ENCODE measurements around the gene MYCBP2. TPM values are rescaled to one million over a fixed set of nuclear protein-coding genes. Genes with fewer than 3 reads are reported as not detected.

MYCBP2 gene
- total RNA-seq, 1 donor from 2014 or later, result 191 TPM

DNA sequence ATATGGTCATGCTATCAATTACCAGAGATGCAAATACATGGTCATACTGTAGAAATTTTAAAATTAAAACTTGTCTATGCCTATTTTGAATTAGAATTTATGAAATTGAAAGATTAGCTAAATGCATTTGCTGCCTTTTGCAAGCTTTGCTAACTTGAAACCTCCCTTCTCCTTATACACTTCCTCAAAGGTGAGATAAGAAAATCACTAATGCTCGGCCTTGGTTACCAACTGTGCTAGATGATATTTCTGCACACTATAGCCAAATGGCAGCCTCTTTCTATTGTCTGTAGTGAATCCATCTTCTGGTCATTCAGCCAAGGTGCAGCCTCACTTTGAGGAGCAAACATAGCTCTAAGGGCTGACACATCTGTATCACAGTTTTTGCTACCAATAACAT lies 31.1 kb upstream of the MYCBP2 start:
- TF ChIP-seq, protein P1, sequence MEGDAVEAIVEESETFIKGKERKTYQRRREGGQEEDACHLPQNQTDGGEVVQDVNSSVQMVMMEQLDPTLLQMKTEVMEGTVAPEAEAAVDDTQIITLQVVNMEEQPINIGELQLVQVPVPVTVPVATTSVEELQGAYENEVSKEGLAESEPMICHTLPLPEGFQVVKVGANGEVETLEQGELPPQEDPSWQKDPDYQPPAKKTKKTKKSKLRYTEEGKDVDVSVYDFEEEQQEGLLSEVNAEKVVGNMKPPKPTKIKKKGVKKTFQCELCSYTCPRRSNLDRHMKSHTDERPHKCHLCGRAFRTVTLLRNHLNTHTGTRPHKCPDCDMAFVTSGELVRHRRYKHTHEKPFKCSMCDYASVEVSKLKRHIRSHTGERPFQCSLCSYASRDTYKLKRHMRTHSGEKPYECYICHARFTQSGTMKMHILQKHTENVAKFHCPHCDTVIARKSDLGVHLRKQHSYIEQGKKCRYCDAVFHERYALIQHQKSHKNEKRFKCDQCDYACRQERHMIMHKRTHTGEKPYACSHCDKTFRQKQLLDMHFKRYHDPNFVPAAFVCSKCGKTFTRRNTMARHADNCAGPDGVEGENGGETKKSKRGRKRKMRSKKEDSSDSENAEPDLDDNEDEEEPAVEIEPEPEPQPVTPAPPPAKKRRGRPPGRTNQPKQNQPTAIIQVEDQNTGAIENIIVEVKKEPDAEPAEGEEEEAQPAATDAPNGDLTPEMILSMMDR (IDR thresholded peaks at IDR 0.05), result no peak
- TF ChIP-seq POLR2AphosphoS5 (IDR thresholded peaks at IDR 0.05; ENCODE audit: insufficient read depth in 1 of 2, low read depth in 1 of 2) (no peak), POLR2A (IDR thresholded peaks at IDR 0.05) (no peak)
- intact Hi-C loops (cut with DNase I), result no loop called here
- no peak overlapping the region for H3K4me3 ChIP-seq
- no peak for DNase-seq (ENCODE audit: extremely low spot score in 2 of 2)
- no peak overlapping the region for H3K27ac ChIP-seq
- H3K4me1 ChIP-seq, result no peaks in the 10 kb centered on the region
- H3K9me3 ChIP-seq, result no peaks in the 10 kb centered on the region
- H3K27me3 ChIP-seq, result no peaks in the 10 kb centered on the region
- no peaks in the 10 kb centered on the region for H3K36me3 ChIP-seq

DNA sequence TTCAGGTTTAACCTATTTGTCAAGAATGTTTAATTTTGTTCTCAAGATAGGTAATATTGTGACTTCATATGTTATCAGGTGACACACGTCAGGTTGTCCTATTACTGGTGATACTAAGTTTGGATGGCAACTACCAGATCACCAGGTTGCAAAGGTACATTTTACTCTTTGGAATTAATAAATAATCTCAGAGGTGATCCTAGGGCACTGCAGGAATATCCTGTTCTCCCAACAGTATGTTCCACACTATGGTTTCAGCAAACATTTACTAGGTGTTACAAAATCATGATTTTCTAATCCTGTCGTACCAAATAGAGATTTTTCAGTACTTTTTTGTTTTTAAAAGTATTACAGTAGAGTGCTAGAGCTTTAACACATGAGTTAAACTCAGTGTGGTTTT lies 29.3 kb upstream of the MYCBP2 start:
- H3K36me3 ChIP-seq, result no peaks in the 10 kb centered on the region
- no peak overlapping the region for H3K27ac ChIP-seq
- H3K9me3 ChIP-seq, result no peaks in the 10 kb centered on the region
- H3K27me3 ChIP-seq, result no peaks in the 10 kb centered on the region
- H3K4me3 ChIP-seq, result no peak overlapping the region
- H3K4me1 ChIP-seq, result no peaks in the 10 kb centered on the region
- TF ChIP-seq POLR2A (IDR thresholded peaks at IDR 0.05), result no peak
- no peak for TF ChIP-seq POLR2AphosphoS5 (IDR thresholded peaks at IDR 0.05; ENCODE audit: insufficient read depth in 1 of 2, low read depth in 1 of 2)
- TF ChIP-seq, protein P1 (IDR thresholded peaks at IDR 0.05), result no peak
- DNase-seq (ENCODE audit: extremely low spot score in 2 of 2), result no peak
- intact Hi-C loops (cut with DNase I), result no loop called here

DNA sequence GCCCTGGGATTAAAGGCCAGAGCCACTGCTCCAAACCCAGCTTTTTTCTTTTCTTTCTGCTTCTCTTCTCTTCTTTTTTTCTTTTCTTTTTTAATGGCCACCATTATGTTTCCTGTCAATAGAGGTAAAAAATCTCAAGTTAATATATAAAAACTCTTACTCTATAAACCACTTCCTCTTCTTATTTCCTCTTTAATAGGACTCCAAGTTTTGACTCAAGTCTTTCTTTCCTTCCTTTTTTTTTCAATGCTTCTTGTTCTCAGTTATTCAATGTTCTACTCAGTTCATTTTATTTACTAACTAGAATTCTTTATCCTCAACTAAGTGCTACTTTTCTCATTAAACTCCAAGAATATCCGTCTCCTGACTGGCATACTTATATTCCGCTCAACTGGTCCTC lies 27.1 kb upstream of the MYCBP2 start:
- Histone ChIP-seq H3K9me3 (no peaks in the 10 kb centered on the region), H3K4me1 (no peaks in the 10 kb centered on the region), H3K27me3 (no peaks in the 10 kb centered on the region), H3K27ac (no peak overlapping the region), H3K4me3 (no peak overlapping the region), H3K36me3 (no peaks in the 10 kb centered on the region)
- DNase-seq (ENCODE audit: extremely low spot score in 2 of 2), result no peak
- intact Hi-C loops (cut with DNase I), result no loop called here
- TF ChIP-seq POLR2AphosphoS5 (IDR thresholded peaks at IDR 0.05; ENCODE audit: insufficient read depth in 1 of 2, low read depth in 1 of 2) (no peak), POLR2A (IDR thresholded peaks at IDR 0.05) (no peak)
- TF ChIP-seq, protein P1 (IDR thresholded peaks at IDR 0.05), result no peak

DNA sequence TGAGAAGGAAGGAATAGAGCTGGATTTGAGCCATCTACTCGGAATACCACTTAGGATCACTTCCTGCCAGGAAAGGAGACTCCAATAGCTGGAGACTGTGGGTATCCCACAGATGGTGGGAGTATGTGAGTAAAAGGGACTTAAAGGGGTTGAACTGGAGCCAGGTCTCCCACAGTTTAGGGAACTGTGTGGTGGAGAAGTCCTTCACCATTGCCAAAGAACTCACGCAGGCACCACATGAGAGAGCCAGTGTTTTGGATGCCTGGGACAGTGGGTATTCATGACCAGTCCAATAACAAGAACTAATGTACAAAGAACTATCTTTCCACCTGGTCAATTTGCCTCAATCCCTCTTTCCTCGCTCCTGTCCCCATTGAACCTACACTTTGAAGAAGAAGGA lies 24.4 kb upstream of the MYCBP2 start:
- Histone ChIP-seq H3K27me3 (no peaks in the 10 kb centered on the region), H3K27ac (no peak overlapping the region), H3K9me3 (no peaks in the 10 kb centered on the region), H3K4me1 (no peaks in the 10 kb centered on the region), H3K36me3 (no peaks in the 10 kb centered on the region), H3K4me3 (no peak overlapping the region)
- no peak for DNase-seq (ENCODE audit: extremely low spot score in 2 of 2)
- intact Hi-C loops (cut with DNase I), result no loop called here
- TF ChIP-seq POLR2AphosphoS5 (IDR thresholded peaks at IDR 0.05; ENCODE audit: insufficient read depth in 1 of 2, low read depth in 1 of 2), result no peak
- TF ChIP-seq, protein P1 (IDR thresholded peaks at IDR 0.05), result no peak
- no peak for TF ChIP-seq POLR2A (IDR thresholded peaks at IDR 0.05)

DNA sequence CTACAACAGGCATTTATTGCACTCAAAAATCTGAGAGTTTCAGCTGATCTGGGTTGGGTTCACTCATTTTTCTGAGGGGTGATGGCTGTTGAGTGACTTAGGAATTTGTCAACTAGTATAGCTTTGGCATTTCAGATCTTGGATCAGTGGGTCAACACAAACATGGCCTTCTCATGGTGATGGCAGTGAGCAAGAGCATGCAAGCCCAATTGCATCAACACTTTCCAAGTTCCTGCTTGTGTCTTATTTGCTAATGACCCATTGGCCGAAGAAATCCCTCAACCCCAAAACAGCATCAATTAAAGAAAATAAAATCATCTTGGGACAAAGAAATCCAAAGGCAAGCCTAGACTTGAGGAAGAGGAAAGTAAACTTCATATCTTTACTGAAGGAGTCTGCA lies 23.9 kb upstream of the MYCBP2 start:
- no peak overlapping the region for H3K4me3 ChIP-seq
- intact Hi-C loops (cut with DNase I), result no loop called here
- no peak overlapping the region for H3K27ac ChIP-seq

More for the DNA sequence above, 23.9 kb upstream of the MYCBP2 start:
- no peaks in the 10 kb centered on the region for H3K27me3 ChIP-seq
- no peaks in the 10 kb centered on the region for H3K4me1 ChIP-seq
- TF ChIP-seq POLR2AphosphoS5 (IDR thresholded peaks at IDR 0.05; ENCODE audit: insufficient read depth in 1 of 2, low read depth in 1 of 2) (no peak), POLR2A (IDR thresholded peaks at IDR 0.05) (no peak)
- TF ChIP-seq, protein P1 (IDR thresholded peaks at IDR 0.05), result no peak
- no peak for DNase-seq (ENCODE audit: extremely low spot score in 2 of 2)
- no peaks in the 10 kb centered on the region for H3K36me3 ChIP-seq
- H3K9me3 ChIP-seq, result no peaks in the 10 kb centered on the region

All from vagina (tissue), 2 donors.